ENCODE measurements around the gene BHLHE23. TPM values are rescaled to one million over a fixed set of nuclear protein-coding genes. Genes with fewer than 3 reads are reported as not detected.

The BHLHE23 gene
- total and polyA plus RNA-seq, 2 donors from 2014 or later = not detected

GRCh38 chr20:62998449-62998848, 8.3 kb downstream of the BHLHE23 start:
- intact Hi-C loops (cut with DNase I) = no loop called here
- no peak for TF ChIP-seq CTCF (IDR thresholded peaks at IDR 0.05; ENCODE audit: borderline replicate concordance, extremely low read depth, insufficient read depth)
- Histone ChIP-seq H3K4me1 (ENCODE audit: control insufficient read depth in 2 of 3, insufficient read depth in 2 of 3, low read depth in 1 of 3, low read length in 3 of 3) (no peaks in the 10 kb centered on the region), H3K36me3 (ENCODE audit: control insufficient read depth in 2 of 3, insufficient read depth in 3 of 3, low read length in 3 of 3) (no peaks in the 10 kb centered on the region), H3K27ac (ENCODE audit: low read depth in 2 of 2, low read length in 2 of 2) (no peak overlapping the region), H3K9ac (ENCODE audit: low read length in 3 of 3) (no peak overlapping the region), H3K9me3 (ENCODE audit: control insufficient read depth in 2 of 3, insufficient read depth in 1 of 3, low read length in 3 of 3) (no peaks in the 10 kb centered on the region), H3K27me3 (ENCODE audit: control insufficient read depth, insufficient read depth, low read length) (peaks cover 42% of the 10 kb centered on the region), H3K4me3 (ENCODE audit: low read length in 3 of 3) (no peak overlapping the region)
- no peak for FAIRE-seq
- no peak for DNase-seq

DNA sequence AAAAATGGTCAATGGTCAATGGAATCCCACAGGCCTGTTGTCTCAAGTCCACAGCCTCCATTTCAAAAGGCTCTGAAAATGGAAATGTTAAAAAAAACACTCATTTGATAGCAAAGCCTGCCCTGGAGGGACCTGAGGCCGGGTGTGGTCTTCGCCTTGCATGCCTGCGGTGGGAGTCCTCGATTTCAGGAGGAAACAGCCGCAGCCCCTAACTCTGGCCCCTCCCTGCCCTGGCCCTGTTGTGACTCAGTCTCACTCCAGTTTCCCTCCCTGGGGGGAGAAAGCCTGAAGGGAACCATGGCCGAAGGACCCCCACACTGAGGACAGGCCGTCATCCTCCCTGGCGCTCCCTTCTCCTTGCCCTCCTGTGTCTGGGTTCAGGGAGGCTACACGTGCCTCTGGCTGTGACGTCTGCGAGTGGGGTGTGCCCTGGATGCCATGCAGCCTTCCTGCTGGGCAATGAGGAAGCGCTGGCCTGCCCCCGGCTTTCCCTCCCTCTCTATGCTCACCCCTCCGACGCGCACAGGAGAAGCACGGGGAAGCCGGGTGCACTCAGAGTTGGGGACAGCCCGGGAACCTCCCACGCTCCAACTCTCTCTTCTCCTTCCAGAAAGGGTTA, 9.2 kb downstream of the BHLHE23 start:
- Histone ChIP-seq H3K36me3 (ENCODE audit: control insufficient read depth in 2 of 3, insufficient read depth in 3 of 3, low read length in 3 of 3) (no peaks in the 10 kb centered on the region), H3K9me3 (ENCODE audit: control insufficient read depth in 2 of 3, insufficient read depth in 1 of 3, low read length in 3 of 3) (no peaks in the 10 kb centered on the region), H3K4me3 (ENCODE audit: low read length in 3 of 3) (no peak overlapping the region), H3K27ac (ENCODE audit: low read depth in 2 of 2, low read length in 2 of 2) (no peak overlapping the region), H3K9ac (ENCODE audit: low read length in 3 of 3) (no peak overlapping the region), H3K4me1 (ENCODE audit: control insufficient read depth in 2 of 3, insufficient read depth in 2 of 3, low read depth in 1 of 3, low read length in 3 of 3) (no peaks in the 10 kb centered on the region), H3K27me3 (ENCODE audit: control insufficient read depth, insufficient read depth, low read length) (peaks cover 33% of the 10 kb centered on the region)
- no peak for DNase-seq
- intact Hi-C loops (cut with DNase I) = no loop called here
- TF ChIP-seq CTCF (IDR thresholded peaks at IDR 0.05; ENCODE audit: borderline replicate concordance, extremely low read depth, insufficient read depth) = no peak
- FAIRE-seq = no peak

DNA sequence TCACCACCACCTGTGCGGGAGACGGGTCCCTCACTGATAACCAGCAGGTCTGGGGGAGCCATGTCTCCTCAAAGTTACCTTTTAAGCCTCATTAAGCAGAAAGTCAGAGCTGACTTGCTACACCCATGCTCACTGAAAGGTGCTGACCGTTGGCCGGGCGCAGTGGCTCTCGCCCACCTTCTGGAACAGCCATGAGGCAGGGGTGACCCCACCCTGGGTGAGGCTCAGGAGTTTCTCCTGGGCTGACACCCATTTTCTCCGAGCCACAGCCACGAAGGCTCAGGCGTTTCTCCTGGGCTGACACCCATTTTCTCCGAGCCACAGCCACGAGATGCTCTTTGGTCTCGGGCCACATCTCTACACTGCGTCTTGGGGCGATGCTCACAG, 10.2 kb downstream of the BHLHE23 start:
- Histone ChIP-seq H3K9ac (ENCODE audit: low read length in 3 of 3) (no peak overlapping the region), H3K27me3 (ENCODE audit: control insufficient read depth, insufficient read depth, low read length) (peaks cover 27% of the 10 kb centered on the region), H3K27ac (ENCODE audit: low read depth in 2 of 2, low read length in 2 of 2) (no peak overlapping the region), H3K36me3 (ENCODE audit: control insufficient read depth in 2 of 3, insufficient read depth in 3 of 3, low read length in 3 of 3) (no peaks in the 10 kb centered on the region), H3K9me3 (ENCODE audit: control insufficient read depth in 2 of 3, insufficient read depth in 1 of 3, low read length in 3 of 3) (no peaks in the 10 kb centered on the region), H3K4me3 (ENCODE audit: low read length in 3 of 3) (no peak overlapping the region), H3K4me1 (ENCODE audit: control insufficient read depth in 2 of 3, insufficient read depth in 2 of 3, low read depth in 1 of 3, low read length in 3 of 3) (no peaks in the 10 kb centered on the region)
- no peak for DNase-seq
- intact Hi-C loops (cut with DNase I) = no loop called here
- TF ChIP-seq CTCF (IDR thresholded peaks at IDR 0.05; ENCODE audit: borderline replicate concordance, extremely low read depth, insufficient read depth) = no peak
- FAIRE-seq = no peak

Data from kidney (tissue), 14 donors.